Urinary bladder (tissue), 4 donors: Measurements from ENCODE around the gene TRPC4AP. TPM values are rescaled to one million over a fixed set of nuclear protein-coding genes. Genes with fewer than 3 reads are reported as not detected.
A peak's percentile ranks its signal among the peaks of the same experiment; 100 is the strongest.
"Not testable (repeated sequence)": the region's sequence is repeated elsewhere in the genome, so short reads cannot be mapped to it uniquely, and the experiment has no call there.

ENCODE experiments used
- DNase-seq: peaks from one replicate; pipeline ENCODE4 v3.0.0-alpha.2; 2015; ENCODE audit errors: extremely low spot score
- H3K27ac ChIP-seq: one replicate; pipeline ENCODE4 v1.5.1; 2013; ENCODE audit warnings: low read depth, mild to moderate bottlenecking, moderate library complexity
- H3K36me3 ChIP-seq: one replicate; pipeline ENCODE4 v1.6.1; 2013; ENCODE audit warnings: mild to moderate bottlenecking, moderate library complexity; ENCODE audit not compliant: insufficient read depth
- H3K4me1 ChIP-seq: one replicate; pipeline ENCODE4 v1.6.1; 2013; ENCODE audit warnings: mild to moderate bottlenecking, moderate library complexity; ENCODE audit not compliant: insufficient read depth
- H3K4me3 ChIP-seq: one replicate; pipeline ENCODE4 v1.5.1; 2013; ENCODE audit warnings: low read depth, low read length
- WGBS: extraction: QIAGEN DNeasy Blood & Tissue Kit; methylation state at CpG from one replicate; pipeline ENCODE4 v1.1.7; 2013; 5-methylcytosine and 5-hydroxymethylcytosine counted together
- polyA plus RNA-seq: library from polyadenylated mRNA; stranded (reverse); fragments of 200-250 nt; gene quantifications from one replicate; pipeline ENCODE4 v1.2.3, GENCODE V29; 2013
- total RNA-seq: library from RNA; depleted of rRNA; stranded (reverse); fragments of >200 nt; gene quantifications from one replicate; pipeline ENCODE4 v1.2.3, GENCODE V29; 2014
- donor health status: healthy with polysubstance abuse.
- donor health status: healthy.

Gene TRPC4AP
- total and polyA plus RNA-seq, 2 donors = 40.0 to 52.3 TPM

GRCh38 chr20:35117196-35117595 lies 24.6 kb upstream of the TRPC4AP start:
- Histone ChIP-seq H3K4me1 (no peaks in the 10 kb centered on the region), H3K27ac (no peak overlapping the region), H3K36me3 (peaks cover 5% of the 10 kb centered on the region), H3K4me3 (no peak overlapping the region)
- DNase-seq = no peak

- no peak for DNase-seq
- Histone ChIP-seq H3K27ac (no peak overlapping the region), H3K36me3 (peaks cover 5% of the 10 kb centered on the region), H3K4me1 (no peaks in the 10 kb centered on the region), H3K4me3 (no peak overlapping the region)
- 89% methylated on average over 4 of the region's 4 CpGs for WGBS
Observed at GRCh38 chr20:35116258-35116657, 23.7 kb upstream of the TRPC4AP start.

GRCh38 chr20:35115606-35116005 lies 23.0 kb upstream of the TRPC4AP start:
- no peak overlapping the region for H3K27ac ChIP-seq

GRCh38 chr20:35112276-35112675 lies 19.7 kb upstream of the TRPC4AP start:
- 89% methylated on average over 5 of the region's 5 CpGs for WGBS
- not testable (repeated sequence) for H3K4me3 ChIP-seq, H3K27ac ChIP-seq, H3K36me3 ChIP-seq, DNase-seq, H3K4me1 ChIP-seq

More at GRCh38 chr20:35115606-35116005, 23.0 kb upstream of the TRPC4AP start:
- Histone ChIP-seq H3K4me1 (no peaks in the 10 kb centered on the region), H3K36me3 (peaks cover 5% of the 10 kb centered on the region), H3K4me3 (no peak overlapping the region)
- no peak for DNase-seq
- 84% methylated on average over 11 of the region's 11 CpGs for WGBS

GRCh38 chr20:35111141-35111888 lies 18.7 kb upstream of the TRPC4AP start:
- DNase-seq = no peak
- H3K36me3 ChIP-seq = peaks cover 2% of the 10 kb centered on the region
- no peak overlapping the region for H3K27ac ChIP-seq
- no peak overlapping the region for H3K4me3 ChIP-seq
- H3K4me1 ChIP-seq = no peaks in the 10 kb centered on the region
- 81% methylated on average over 4 of the region's 4 CpGs for WGBS

GRCh38 chr20:35108921-35109320 lies 16.3 kb upstream of the TRPC4AP start:
- Histone ChIP-seq H3K4me1 (no peaks in the 10 kb centered on the region), H3K27ac (no peak overlapping the region), H3K4me3 (no peak overlapping the region), H3K36me3 (no peaks in the 10 kb centered on the region)
- 97% methylated on average over 4 of the region's 4 CpGs for WGBS
- no peak for DNase-seq

- WGBS = 85% methylated on average over 1 of the region's 1 CpG
- no peak overlapping the region for H3K4me3 ChIP-seq
- H3K36me3 ChIP-seq = no peaks in the 10 kb centered on the region
- no peak overlapping the region for H3K27ac ChIP-seq
- H3K4me1 ChIP-seq = no peaks in the 10 kb centered on the region
- DNase-seq = no peak
Observed at GRCh38 chr20:35106827-35107380, 14.3 kb upstream of the TRPC4AP start.

GRCh38 chr20:35104685-35105295 lies 12.2 kb upstream of the TRPC4AP start:
- no peak overlapping the region for H3K4me3 ChIP-seq
- DNase-seq = no peak
- 75% methylated on average over 3 of the region's 3 CpGs for whole genome bisulfite sequencing
- no peaks in the 10 kb centered on the region for H3K4me1 ChIP-seq
- no peak overlapping the region for H3K27ac ChIP-seq
- H3K36me3 ChIP-seq = no peaks in the 10 kb centered on the region

- 88% methylated on average over 8 of the region's 8 CpGs for WGBS
- Histone ChIP-seq H3K27ac (no peak overlapping the region), H3K4me3 (no peak overlapping the region), H3K4me1 (no peaks in the 10 kb centered on the region), H3K36me3 (no peaks in the 10 kb centered on the region)
- no peak for DNase-seq
Observed at GRCh38 chr20:35101620-35102019, 9.0 kb upstream of the TRPC4AP start.

GRCh38 chr20:35093267-35093884 lies 769 bp upstream of the TRPC4AP start:
- no peaks in the 10 kb centered on the region for H3K36me3 ChIP-seq
- DNase-seq = no peak
- H3K27ac ChIP-seq = peak overlapping the region; percentile 87
- H3K4me3 ChIP-seq = peak overlapping the region; percentile 78
- 80% methylated on average over 8 of the region's 8 CpGs for WGBS
- H3K4me1 ChIP-seq = no peaks in the 10 kb centered on the region

GRCh38 chr20:35091816-35092523 lies 637 bp downstream of the TRPC4AP start:
- DNase-seq = peak; percentile 13
- H3K27ac ChIP-seq = peak overlapping the region; percentile 90
- WGBS = under 1% methylated on average over 28 of the region's 28 CpGs
- H3K4me3 ChIP-seq = peak overlapping the region; percentile 78
- no peaks in the 10 kb centered on the region for H3K4me1 ChIP-seq
- H3K36me3 ChIP-seq = no peaks in the 10 kb centered on the region

- 82% methylated on average over 2 of the region's 2 CpGs for WGBS
- Histone ChIP-seq H3K4me1 (no peaks in the 10 kb centered on the region), H3K4me3 (no peak overlapping the region), H3K27ac (no peak overlapping the region), H3K36me3 (no peaks in the 10 kb centered on the region)
- no peak for DNase-seq
Observed at GRCh38 chr20:35088231-35089145, 4.1 kb downstream of the TRPC4AP start.

GRCh38 chr20:35087791-35088190 lies 4.8 kb downstream of the TRPC4AP start:
- Histone ChIP-seq H3K4me1 (no peaks in the 10 kb centered on the region), H3K4me3 (no peak overlapping the region), H3K36me3 (no peaks in the 10 kb centered on the region), H3K27ac (no peak overlapping the region)
- WGBS = 71% methylated on average over 5 of the region's 5 CpGs
- DNase-seq = no peak
